GM18520 (cell line): Measurements from ENCODE around the gene GALNT17.
"Not testable (repeated sequence)": the region's sequence is repeated elsewhere in the genome, so short reads cannot be mapped to it uniquely, and the experiment has no call there.

ENCODE experiments used
- ATAC-seq: cut with Tn5 transposase; IDR thresholded peaks from one replicate; pipeline ENCODE4 v1.9.1; 2021; ENCODE audit not compliant: unreplicated experiment

The GALNT17 gene

DNA sequence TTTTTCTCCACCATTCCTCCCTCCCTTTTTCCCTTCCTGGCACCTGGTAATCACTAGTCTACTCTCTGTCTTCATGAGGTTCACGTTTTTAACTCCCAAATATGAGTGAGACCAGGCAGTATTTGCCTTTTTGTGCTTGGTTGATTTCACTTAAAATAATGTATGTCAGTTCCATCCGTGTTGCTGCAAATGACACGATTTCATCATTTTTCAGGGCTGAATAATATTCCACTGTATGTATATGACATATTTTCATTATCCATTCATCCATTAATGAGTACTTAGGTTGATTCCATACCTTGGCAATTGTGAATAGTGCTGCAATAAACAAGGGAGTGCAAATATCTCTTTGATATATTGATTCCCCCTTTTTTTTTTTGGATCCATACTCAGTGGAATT, 25.8 kb downstream of the GALNT17 start:
- no peak for ATAC-seq

- no peak for ATAC-seq
These were observed 33.8 kb downstream of the GALNT17 start for GRCh38 chr7:71165708-71166107.

- no peak for ATAC-seq
These were observed 39.5 kb downstream of the GALNT17 start for GRCh38 chr7:71171476-71171875.

- ATAC-seq: no peak
These were observed 42.0 kb downstream of the GALNT17 start for GRCh38 chr7:71173955-71174354.

DNA sequence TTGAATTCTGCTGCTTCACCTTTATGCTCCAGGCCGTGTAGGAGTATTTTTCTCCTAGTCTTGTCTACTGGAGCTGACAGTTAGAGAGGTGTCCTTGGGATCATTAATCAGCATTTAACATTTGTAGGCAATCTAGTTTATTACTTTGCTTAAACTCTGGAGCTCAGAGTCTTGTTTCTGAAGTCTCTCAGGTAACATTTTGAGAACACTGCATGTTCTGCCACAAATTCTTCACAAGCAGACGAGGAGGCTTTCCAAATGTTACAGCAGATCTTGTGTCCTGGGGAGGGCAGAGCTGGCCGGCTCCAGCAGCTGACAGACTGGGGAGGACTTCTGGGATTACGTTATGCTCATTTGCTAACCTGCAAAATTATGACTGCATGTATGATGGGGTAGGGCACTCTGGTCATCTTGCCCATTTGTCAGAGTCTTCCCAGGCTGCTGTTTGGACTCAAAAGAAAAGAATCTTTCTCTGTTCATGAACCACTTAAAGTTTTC, 50.5 kb downstream of the GALNT17 start:
- ATAC-seq: no peak

DNA sequence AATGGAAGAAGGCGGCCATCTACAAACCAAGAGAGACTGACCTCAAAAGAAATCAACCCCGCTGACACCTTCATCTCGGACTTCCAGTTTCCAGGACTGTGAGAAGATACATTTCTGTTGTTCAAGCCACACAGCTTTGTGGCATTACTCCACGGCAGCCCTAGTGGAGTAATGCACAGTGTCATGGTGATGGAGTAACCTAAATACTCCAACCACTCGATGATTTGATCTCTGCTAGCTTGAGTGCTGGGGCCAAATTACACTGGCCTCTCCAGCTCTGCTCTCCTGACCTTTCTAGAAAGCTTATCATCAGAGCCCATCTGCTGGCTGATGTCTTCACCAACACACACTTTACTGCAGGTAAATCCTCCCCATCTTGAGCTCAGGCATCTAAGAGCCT, 52.2 kb downstream of the GALNT17 start:
- no peak for ATAC-seq

- ATAC-seq: no peak
These were observed 52.7 kb downstream of the GALNT17 start for GRCh38 chr7:71184609-71185008.

GRCh38 chr7:71186535-71187057, 54.7 kb downstream of the GALNT17 start:
- no peak for ATAC-seq

- no peak for ATAC-seq
These were observed 59.8 kb downstream of the GALNT17 start for GRCh38 chr7:71191771-71192170.

DNA sequence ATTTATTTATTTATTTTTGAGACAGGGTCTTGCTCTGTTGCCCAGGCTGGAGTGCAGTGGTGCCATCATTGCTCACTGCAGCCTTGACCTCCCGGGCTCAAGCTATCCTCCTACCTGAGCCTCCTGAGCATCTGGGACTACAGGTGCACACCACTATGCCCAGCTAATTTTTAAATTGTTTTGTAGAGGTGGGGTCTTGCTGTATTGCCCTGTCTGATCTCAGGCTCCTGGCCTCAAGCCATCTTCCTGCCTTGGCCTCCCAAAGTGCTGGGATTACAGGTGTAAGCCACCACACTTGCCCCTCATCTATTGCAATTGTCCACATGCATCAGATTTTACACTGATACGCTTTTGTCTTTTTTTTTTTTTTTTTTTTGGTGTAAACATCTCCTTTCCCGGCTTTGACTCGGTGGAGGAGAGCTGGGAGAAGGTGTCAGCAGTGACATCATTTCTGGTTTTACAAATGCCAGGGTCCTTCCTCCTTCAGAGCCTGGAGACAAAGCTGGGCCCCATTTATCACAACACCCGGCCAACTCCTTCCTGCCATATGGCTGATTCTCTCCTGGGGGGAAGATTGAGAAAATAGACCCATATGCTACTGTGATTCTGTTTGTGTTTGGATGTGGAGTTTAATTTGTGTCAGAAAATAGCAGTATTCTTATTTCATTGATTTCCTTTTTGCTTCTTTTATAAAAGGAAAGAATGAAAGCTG, 61.3 kb downstream of the GALNT17 start:
- no peak for ATAC-seq

- ATAC-seq: no peak
These were observed 66.4 kb downstream of the GALNT17 start for GRCh38 chr7:71198391-71198790.

GRCh38 chr7:71198887-71199286, 66.9 kb downstream of the GALNT17 start:
- no peak for ATAC-seq

DNA sequence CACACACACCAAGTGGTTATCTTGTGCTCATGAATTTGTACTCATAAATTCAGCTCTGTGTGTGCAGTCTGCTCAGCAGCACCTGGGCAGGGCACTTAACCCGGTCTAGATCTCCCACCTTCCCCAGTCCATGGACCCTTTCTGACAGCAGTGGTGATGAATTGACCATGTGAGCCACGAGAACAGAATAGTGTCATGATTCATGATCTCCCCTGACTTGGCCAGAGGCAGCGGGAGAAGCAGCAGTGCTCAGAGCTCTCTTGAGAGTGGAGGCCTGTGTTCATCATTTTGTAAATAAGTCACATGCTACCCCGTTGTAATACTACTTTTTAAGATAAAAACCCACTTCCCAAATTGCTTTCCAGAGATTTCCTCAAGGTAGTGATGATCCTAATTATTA, 74.2 kb downstream of the GALNT17 start:
- ATAC-seq: no peak

DNA sequence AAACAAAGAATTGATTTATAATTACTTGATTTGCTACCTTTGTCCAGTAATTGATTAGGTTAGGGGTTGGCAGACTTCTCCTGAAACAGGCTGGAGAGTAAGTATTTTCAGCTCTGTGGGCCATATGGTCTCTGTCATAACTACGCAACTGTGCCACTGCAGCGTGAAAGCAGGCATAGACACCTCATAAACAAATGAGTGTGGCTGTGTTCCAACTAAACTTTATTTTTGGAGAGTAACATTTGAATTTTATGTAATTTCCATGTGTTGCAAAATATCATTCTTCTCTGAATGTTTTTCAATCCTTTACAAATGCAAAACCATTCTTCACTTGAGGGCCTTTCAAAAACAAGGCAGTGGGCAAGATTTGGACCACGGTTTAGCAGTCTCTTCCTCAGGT, 76.9 kb downstream of the GALNT17 start:
- ATAC-seq: no peak

DNA sequence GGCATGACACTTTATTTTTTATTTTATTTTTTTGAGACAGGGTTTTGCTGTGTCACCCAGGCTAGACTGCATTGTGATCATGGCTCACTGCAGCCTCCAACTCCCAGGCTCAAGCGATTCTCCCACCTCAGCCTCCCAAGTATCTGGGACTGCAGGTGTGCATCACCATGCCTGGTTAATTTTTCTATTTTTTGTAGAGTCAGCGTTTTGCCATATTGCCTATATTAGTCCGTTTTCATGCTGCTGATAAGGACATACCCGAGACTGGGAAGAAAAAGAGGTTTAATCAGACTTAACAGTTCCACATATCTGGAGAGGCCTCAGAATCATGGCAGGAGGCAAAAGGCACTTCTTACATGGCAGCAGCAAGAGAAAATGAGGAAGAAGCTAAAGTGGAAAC, 77.5 kb downstream of the GALNT17 start:
- not testable (repeated sequence) for ATAC-seq

- ATAC-seq: no peak
These were observed 78.3 kb downstream of the GALNT17 start for GRCh38 chr7:71210220-71210619.

DNA sequence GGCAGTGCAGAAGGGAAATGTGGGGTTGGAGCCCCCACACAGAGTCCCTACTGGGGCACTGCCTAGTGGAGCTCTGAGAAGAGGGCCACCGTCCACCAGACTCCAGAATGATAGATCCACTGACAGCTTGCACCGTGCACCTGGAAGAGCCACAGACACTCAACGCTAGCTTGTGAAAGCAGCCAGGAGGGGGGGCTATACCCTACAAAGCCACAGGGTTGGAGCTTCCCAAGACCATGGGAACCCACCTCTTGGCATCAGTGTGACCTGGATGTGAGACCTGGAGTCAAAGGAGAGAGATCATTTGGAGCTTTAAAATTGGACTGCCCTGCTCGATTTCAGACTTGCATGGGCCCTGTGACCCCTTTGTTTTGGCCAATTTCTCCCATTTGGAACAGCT, 80.5 kb downstream of the GALNT17 start:
- not testable (repeated sequence) for ATAC-seq

DNA sequence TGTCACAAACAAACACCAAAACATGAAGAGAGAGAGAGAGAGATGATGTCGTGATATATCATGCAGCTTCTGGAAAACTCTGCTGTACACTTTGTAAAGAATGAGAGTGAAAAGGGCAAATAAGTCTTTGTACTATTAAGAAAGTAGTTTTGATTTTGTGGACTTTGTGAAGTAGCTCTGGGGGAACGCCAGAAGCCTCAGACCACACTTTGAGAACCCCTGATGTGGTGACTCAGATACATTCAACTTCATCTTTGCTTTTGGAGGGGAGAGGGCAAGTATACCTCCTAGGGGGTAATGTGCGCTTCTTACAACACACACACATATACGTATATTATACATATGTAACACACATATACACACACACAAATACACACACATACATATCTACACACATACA, 84.3 kb downstream of the GALNT17 start:
- ATAC-seq: no peak

- no peak for ATAC-seq
These were observed 88.3 kb downstream of the GALNT17 start for GRCh38 chr7:71220210-71220695.

DNA sequence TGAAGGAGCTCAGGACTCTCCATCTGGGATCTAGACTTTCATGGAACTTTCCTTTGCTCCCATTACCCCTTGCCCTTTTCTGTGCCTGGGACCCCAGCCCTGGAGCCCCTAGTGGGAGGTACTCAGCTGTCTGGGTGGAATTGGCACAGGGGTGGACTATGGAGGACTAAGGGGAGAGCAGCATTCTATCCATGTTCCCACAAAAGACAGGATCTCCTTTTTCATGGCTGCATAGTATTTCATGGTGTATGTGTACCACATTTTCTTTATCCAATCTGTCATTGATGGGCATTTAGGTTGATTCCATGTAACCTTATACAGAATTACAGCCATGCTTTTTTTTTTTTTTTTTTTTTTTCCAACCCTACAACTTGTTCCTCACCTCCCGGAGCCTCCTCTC, 89.1 kb downstream of the GALNT17 start:
- ATAC-seq: no peak

DNA sequence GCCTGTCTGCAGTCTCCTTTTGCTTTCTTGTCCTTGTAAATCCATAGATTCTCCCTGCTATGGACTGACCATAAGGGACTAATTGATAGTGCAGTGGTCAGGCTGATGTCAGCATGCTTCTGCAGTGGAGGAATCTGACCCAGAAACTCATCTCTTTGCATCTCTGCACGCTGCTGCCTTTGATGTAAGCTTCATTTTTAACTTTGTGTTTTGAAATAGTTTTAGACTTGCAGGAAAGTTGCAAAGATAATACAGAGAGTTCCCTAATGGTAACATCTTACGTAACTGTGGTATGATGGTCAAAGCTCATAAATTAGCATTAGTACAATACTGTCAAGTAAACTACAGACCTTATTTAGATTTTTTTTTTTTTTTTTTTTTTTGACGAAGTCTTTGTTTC, 89.6 kb downstream of the GALNT17 start:
- ATAC-seq: no peak

DNA sequence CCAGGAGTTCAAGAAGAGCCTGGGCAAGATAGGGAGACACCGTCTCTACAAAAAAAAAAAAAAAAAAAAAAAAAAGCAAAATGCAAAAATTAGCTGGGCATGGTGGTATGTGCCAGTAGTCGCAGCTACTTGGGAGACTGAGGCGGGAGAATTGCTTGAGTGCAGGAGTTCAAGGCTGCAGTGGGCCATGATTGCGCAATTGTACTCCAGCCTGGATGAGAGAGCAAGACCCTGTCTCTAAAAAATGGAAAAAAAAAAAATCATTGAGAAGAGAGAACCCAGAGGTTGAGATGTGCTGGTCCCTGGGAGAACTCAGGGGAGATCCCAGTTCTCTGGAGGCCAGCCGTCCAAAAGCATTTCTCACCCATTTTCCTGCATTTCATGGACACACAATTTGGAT, 95.2 kb downstream of the GALNT17 start:
- no peak for ATAC-seq

- no peak for ATAC-seq
These were observed 97.2 kb downstream of the GALNT17 start for GRCh38 chr7:71229148-71229547.
